Hippocampal formation (tissue), 2 donors: ENCODE results near the gene OAS1.
A peak's percentile ranks its signal among the peaks of the same experiment; 100 is the strongest.

Experiments used
- DNase-seq, 2 donors: peaks; one replicate each; lab custom pipeline; 2025; lab: John Stamatoyannopoulos, UW

Gene OAS1

GRCh38 chr12:112906712-112907414 lies at the start of gene OAS1:
Gene OAS1 (plus strand): TSS chr12:112906962. CDS start chr12:112907040, 78 bp downstream.
- DNase-seq = peak; percentile 17 to 40

- no peak for DNase-seq
Observed at GRCh38 chr12:112859291-112859690, 47.5 kb upstream of the OAS1 start.

- no peak for DNase-seq
Observed at GRCh38 chr12:112860181-112860580, 46.6 kb upstream of the OAS1 start.

GRCh38 chr12:112861284-112861683 lies 45.5 kb upstream of the OAS1 start:
- no peak for DNase-seq

- DNase-seq = no peak
Observed at GRCh38 chr12:112862636-112863290, 44.0 kb upstream of the OAS1 start.

GRCh38 chr12:112868459-112869041 lies 38.2 kb upstream of the OAS1 start:
- no peak for DNase-seq

GRCh38 chr12:112869091-112869490 lies 37.7 kb upstream of the OAS1 start:
- no peak for DNase-seq

GRCh38 chr12:112869778-112870177 lies 37.0 kb upstream of the OAS1 start:
- no peak for DNase-seq

GRCh38 chr12:112870267-112870980 lies 36.3 kb upstream of the OAS1 start:
- DNase-seq = no peak

GRCh38 chr12:112875608-112876007 lies 31.2 kb upstream of the OAS1 start:
- no peak for DNase-seq

- no peak for DNase-seq
Observed at GRCh38 chr12:112876506-112876905, 30.3 kb upstream of the OAS1 start.

GRCh38 chr12:112877006-112877405 lies 29.8 kb upstream of the OAS1 start:
- DNase-seq = no peak

- DNase-seq = no peak
Observed at GRCh38 chr12:112878488-112878887, 28.3 kb upstream of the OAS1 start.

GRCh38 chr12:112879191-112879705 lies 27.5 kb upstream of the OAS1 start:
- no peak for DNase-seq

GRCh38 chr12:112881602-112882001 lies 25.2 kb upstream of the OAS1 start:
- no peak for DNase-seq

GRCh38 chr12:112885236-112885635 lies 21.5 kb upstream of the OAS1 start:
- no peak for DNase-seq

- no peak for DNase-seq
Observed at GRCh38 chr12:112887550-112887949, 19.2 kb upstream of the OAS1 start.

- DNase-seq = peak in 1 of 2 donors; percentile 7
Observed at GRCh38 chr12:112891093-112892024, 15.4 kb upstream of the OAS1 start.

GRCh38 chr12:112892856-112893255 lies 13.9 kb upstream of the OAS1 start:
- DNase-seq = no peak

GRCh38 chr12:112894128-112894527 lies 12.6 kb upstream of the OAS1 start:
- DNase-seq = no peak

- DNase-seq = no peak
Observed at GRCh38 chr12:112898380-112898779, 8.4 kb upstream of the OAS1 start.
